IMR-90 (cell line): ENCODE measurements around the gene RAD17.

ENCODE experiments used
- BHLHE40 ChIP-seq: fragments of 150-350 bp; IDR thresholded peaks from 2 replicates; pipeline ENCODE4 v1.6.1; 2016; ENCODE audit warnings: mild to moderate bottlenecking, low read depth, low read length
- CEBPB ChIP-seq: IDR thresholded peaks from 2 replicates; pipeline ENCODE4 v1.6.1; 2012; ENCODE audit warnings: low read depth, low read length, improper control_type of control experiment
- CHD1 ChIP-seq: IDR thresholded peaks from 2 replicates; pipeline ENCODE4 v1.6.1; 2012; ENCODE audit warnings: low read depth, low read length, improper control_type of control experiment
- MAZ ChIP-seq: IDR thresholded peaks from 2 replicates; pipeline ENCODE4 v1.6.1; 2012; ENCODE audit warnings: low read depth, mild to moderate bottlenecking, low read length, improper control_type of control experiment, moderate library complexity, borderline replicate concordance
- MXI1 ChIP-seq: IDR thresholded peaks from 2 replicates; pipeline ENCODE4 v1.6.1; 2012; ENCODE audit warnings: low read depth, mild to moderate bottlenecking, low read length, moderate library complexity, borderline replicate concordance
- NFE2L2 ChIP-seq: fragments of 150-350 bp; IDR thresholded peaks from 2 replicates; pipeline ENCODE4 v1.6.1; 2016; ENCODE audit warnings: low read depth, mild to moderate bottlenecking, low read length
- POLR2A ChIP-seq: IDR thresholded peaks from 2 replicates; pipeline ENCODE4 v1.6.1; 2012; ENCODE audit warnings: mild to moderate bottlenecking, low read depth, low read length
- SMC3 ChIP-seq: fragments of 150-350 bp; IDR thresholded peaks from 2 replicates; pipeline ENCODE4 v1.6.1; 2016; ENCODE audit warnings: low read depth, mild to moderate bottlenecking, antibody characterized with exemption, low read length, moderate library complexity
- TF ChIP-seq, protein P1 (sequence below): fragments of 150-350 bp; IDR thresholded peaks from 2 replicates; pipeline ENCODE4 v1.6.1; 2017; ENCODE audit warnings: mild to moderate bottlenecking, antibody characterized with exemption, low read length, low read depth
- TF ChIP-seq, protein P2 (sequence below): conservative IDR thresholded peaks from 2 replicates; pipeline ENCODE4 v1.5.1; 2012; ENCODE audit warnings: mild to moderate bottlenecking, low read depth, low read length, improper control_type of control experiment

DNA sequence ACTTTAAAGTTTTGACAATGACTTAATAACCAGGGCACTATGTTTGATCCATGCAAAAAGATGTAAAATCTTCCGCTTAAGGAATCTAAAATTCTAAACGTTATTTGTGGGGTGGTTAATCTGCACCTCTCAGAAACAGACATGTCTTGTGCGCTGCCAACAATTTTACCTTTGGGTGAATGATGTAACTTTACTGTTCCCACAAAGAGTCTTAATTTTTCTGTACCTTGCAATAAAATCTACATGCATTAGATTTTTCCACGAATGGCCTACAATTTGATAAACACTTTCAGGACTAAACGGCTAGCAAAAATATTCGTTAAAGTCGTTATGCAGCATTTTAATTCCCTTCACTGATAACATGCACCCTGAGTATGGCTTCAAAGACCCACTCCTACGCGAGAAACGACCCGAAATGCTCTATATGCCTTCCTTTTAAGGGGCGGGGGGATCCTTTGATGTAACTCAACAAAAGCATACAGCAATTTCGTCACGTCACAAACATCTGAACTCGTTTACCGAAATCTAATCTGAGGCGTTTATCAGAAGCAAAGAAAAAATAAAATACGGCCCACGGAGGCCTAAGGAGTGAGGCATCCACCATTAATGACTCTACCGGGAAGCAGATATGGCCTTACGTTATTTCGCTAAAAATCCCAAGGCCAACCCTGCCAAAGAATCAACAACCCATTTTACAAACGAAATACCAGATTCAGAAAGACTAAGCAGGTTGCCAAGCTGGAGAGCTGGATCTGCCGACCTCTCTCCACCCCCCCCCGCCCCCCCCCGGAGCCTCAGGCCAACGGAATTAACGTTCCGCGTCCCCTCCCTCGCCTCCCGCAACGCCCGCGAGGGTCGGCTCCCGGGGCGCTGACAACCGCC is 919 bp upstream of the RAD17 start:
- TF ChIP-seq, protein P1, sequence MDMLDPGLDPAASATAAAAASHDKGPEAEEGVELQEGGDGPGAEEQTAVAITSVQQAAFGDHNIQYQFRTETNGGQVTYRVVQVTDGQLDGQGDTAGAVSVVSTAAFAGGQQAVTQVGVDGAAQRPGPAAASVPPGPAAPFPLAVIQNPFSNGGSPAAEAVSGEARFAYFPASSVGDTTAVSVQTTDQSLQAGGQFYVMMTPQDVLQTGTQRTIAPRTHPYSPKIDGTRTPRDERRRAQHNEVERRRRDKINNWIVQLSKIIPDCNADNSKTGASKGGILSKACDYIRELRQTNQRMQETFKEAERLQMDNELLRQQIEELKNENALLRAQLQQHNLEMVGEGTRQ = no peak
- TF ChIP-seq, protein P2, sequence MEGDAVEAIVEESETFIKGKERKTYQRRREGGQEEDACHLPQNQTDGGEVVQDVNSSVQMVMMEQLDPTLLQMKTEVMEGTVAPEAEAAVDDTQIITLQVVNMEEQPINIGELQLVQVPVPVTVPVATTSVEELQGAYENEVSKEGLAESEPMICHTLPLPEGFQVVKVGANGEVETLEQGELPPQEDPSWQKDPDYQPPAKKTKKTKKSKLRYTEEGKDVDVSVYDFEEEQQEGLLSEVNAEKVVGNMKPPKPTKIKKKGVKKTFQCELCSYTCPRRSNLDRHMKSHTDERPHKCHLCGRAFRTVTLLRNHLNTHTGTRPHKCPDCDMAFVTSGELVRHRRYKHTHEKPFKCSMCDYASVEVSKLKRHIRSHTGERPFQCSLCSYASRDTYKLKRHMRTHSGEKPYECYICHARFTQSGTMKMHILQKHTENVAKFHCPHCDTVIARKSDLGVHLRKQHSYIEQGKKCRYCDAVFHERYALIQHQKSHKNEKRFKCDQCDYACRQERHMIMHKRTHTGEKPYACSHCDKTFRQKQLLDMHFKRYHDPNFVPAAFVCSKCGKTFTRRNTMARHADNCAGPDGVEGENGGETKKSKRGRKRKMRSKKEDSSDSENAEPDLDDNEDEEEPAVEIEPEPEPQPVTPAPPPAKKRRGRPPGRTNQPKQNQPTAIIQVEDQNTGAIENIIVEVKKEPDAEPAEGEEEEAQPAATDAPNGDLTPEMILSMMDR = no peak
- TF ChIP-seq POLR2A (no peak; the same call in 1 of the 2 replicates), MAZ (no peak), SMC3 (no peak), NFE2L2 (no peak), MXI1 (no peak), CHD1 (no peak), BHLHE40 (no peak), CEBPB (no peak)
